ENCODE results near the gene EEF1A2.

Gene EEF1A2

GRCh38 chr20:63500151-63500901 is 1.4 kb upstream of the EEF1A2 start:
- DNase-seq (ENCODE audit: low spot score), result no peak

- no peak for DNase-seq (ENCODE audit: low spot score)
Measured at GRCh38 chr20:63499338-63499969, 571 bp upstream of the EEF1A2 start.

- DNase-seq (ENCODE audit: low spot score), result no peak
Measured at GRCh38 chr20:63497946-63498935, 642 bp downstream of the EEF1A2 start.

GRCh38 chr20:63497138-63497945 is 1.5 kb downstream of the EEF1A2 start:
- no peak for DNase-seq (ENCODE audit: low spot score)

GRCh38 chr20:63496596-63497120 is 2.2 kb downstream of the EEF1A2 start:
- no peak for DNase-seq (ENCODE audit: low spot score)

- DNase-seq (ENCODE audit: low spot score), result peak; percentile 34
Measured at GRCh38 chr20:63495741-63496595, 2.9 kb downstream of the EEF1A2 start.

- no peak for DNase-seq (ENCODE audit: low spot score)
Measured at GRCh38 chr20:63495167-63495720, 3.6 kb downstream of the EEF1A2 start.

GRCh38 chr20:63494420-63495166 is 4.3 kb downstream of the EEF1A2 start:
- DNase-seq (ENCODE audit: low spot score), result no peak

- no peak for DNase-seq (ENCODE audit: low spot score)
Measured at GRCh38 chr20:63494084-63494419, 4.8 kb downstream of the EEF1A2 start.

- no peak for DNase-seq (ENCODE audit: low spot score)
Measured at GRCh38 chr20:63493563-63494020, 5.3 kb downstream of the EEF1A2 start.

- DNase-seq (ENCODE audit: low spot score), result no peak
Measured at GRCh38 chr20:63492982-63493381, 5.9 kb downstream of the EEF1A2 start.

GRCh38 chr20:63492518-63492917 is 6.4 kb downstream of the EEF1A2 start:
- no peak for DNase-seq (ENCODE audit: low spot score)

GRCh38 chr20:63491635-63492230 is 7.2 kb downstream of the EEF1A2 start:
- no peak for DNase-seq (ENCODE audit: low spot score)

- DNase-seq (ENCODE audit: low spot score), result no peak
Measured at GRCh38 chr20:63491078-63491477, 7.8 kb downstream of the EEF1A2 start.

- no peak for DNase-seq (ENCODE audit: low spot score)
Measured at GRCh38 chr20:63490416-63490815, 8.5 kb downstream of the EEF1A2 start.

- no peak for DNase-seq (ENCODE audit: low spot score)
Measured at GRCh38 chr20:63488315-63489251, 10.3 kb downstream of the EEF1A2 start.

GRCh38 chr20:63487781-63488241 is 11.1 kb downstream of the EEF1A2 start:
- DNase-seq (ENCODE audit: low spot score), result no peak

Measured in putamen (tissue), 1 donor.